Vagina (tissue), 2 donors: ENCODE measurements around the gene MRPS10.

ENCODE experiments used
- POLR2A ChIP-seq, 2 donors: fragments of 450-650 bp; IDR thresholded peaks; one replicate each; pipeline ENCODE4 v1.6.1; 2017; ENCODE audit warnings: antibody characterized with exemption in 2 of 2, mild to moderate bottlenecking in 2 of 2, moderate library complexity in 2 of 2
- TF ChIP-seq, protein P1 (sequence below), 3 experiments: fragments of 450-650 bp in 2 of 3; fragments of 200-600 bp in 1 of 3; sonication (generic) in 1 of 3; IDR thresholded peaks; one replicate each; pipeline ENCODE4 v1.5.1; 2017 to 2019; ENCODE audit warnings: antibody characterized with exemption in 3 of 3, mild to moderate bottlenecking in 2 of 3, moderate library complexity in 2 of 3

- TF ChIP-seq, protein P1, sequence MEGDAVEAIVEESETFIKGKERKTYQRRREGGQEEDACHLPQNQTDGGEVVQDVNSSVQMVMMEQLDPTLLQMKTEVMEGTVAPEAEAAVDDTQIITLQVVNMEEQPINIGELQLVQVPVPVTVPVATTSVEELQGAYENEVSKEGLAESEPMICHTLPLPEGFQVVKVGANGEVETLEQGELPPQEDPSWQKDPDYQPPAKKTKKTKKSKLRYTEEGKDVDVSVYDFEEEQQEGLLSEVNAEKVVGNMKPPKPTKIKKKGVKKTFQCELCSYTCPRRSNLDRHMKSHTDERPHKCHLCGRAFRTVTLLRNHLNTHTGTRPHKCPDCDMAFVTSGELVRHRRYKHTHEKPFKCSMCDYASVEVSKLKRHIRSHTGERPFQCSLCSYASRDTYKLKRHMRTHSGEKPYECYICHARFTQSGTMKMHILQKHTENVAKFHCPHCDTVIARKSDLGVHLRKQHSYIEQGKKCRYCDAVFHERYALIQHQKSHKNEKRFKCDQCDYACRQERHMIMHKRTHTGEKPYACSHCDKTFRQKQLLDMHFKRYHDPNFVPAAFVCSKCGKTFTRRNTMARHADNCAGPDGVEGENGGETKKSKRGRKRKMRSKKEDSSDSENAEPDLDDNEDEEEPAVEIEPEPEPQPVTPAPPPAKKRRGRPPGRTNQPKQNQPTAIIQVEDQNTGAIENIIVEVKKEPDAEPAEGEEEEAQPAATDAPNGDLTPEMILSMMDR (IDR thresholded peaks at IDR 0.05) = no peak
- no peak for TF ChIP-seq POLR2A (IDR thresholded peaks at IDR 0.05)
Measured at GRCh38 chr6:42179945-42180313, 37.7 kb downstream of the MRPS10 start.
